Measurements from ENCODE around the gene NLRP12.

- TF ChIP-seq, protein P1, sequence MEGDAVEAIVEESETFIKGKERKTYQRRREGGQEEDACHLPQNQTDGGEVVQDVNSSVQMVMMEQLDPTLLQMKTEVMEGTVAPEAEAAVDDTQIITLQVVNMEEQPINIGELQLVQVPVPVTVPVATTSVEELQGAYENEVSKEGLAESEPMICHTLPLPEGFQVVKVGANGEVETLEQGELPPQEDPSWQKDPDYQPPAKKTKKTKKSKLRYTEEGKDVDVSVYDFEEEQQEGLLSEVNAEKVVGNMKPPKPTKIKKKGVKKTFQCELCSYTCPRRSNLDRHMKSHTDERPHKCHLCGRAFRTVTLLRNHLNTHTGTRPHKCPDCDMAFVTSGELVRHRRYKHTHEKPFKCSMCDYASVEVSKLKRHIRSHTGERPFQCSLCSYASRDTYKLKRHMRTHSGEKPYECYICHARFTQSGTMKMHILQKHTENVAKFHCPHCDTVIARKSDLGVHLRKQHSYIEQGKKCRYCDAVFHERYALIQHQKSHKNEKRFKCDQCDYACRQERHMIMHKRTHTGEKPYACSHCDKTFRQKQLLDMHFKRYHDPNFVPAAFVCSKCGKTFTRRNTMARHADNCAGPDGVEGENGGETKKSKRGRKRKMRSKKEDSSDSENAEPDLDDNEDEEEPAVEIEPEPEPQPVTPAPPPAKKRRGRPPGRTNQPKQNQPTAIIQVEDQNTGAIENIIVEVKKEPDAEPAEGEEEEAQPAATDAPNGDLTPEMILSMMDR (tag by site-specific recombination; IDR thresholded peaks at IDR 0.05): no peak
- TF ChIP-seq PATZ1 (tag by site-specific recombination; IDR thresholded peaks at IDR 0.05) (no peak), ATF2 (tag by site-specific recombination; IDR thresholded peaks at IDR 0.05; ENCODE audit: low read depth) (no peak)
Observed at GRCh38 chr19:53813996-53814395, 10.1 kb downstream of the NLRP12 start.
